ENCODE data around the gene GRAP2.
"Not testable (repeated sequence)": the region's sequence is repeated elsewhere in the genome, so short reads cannot be mapped to it uniquely, and the experiment has no call there.

GRAP2 gene

GRCh38 chr22:39897841-39898240 lies 3.0 kb upstream of the GRAP2 start:
- DNase-seq (ENCODE audit: low read depth), result no peak

GRCh38 chr22:39898997-39899396 lies 1.9 kb upstream of the GRAP2 start:
- DNase-seq (ENCODE audit: low read depth), result no peak

- no peak for DNase-seq (ENCODE audit: low read depth)
These were observed 772 bp downstream of the GRAP2 start for GRCh38 chr22:39901565-39902146.

GRCh38 chr22:39904024-39904423 lies 3.1 kb downstream of the GRAP2 start:
- not testable (repeated sequence) for DNase-seq (ENCODE audit: low read depth)

- no peak for DNase-seq (ENCODE audit: low read depth)
These were observed 4.0 kb downstream of the GRAP2 start for GRCh38 chr22:39904862-39905261.

GRCh38 chr22:39905687-39906086 lies 4.8 kb downstream of the GRAP2 start:
- no peak for DNase-seq (ENCODE audit: low read depth)

GRCh38 chr22:39906207-39906606 lies 5.3 kb downstream of the GRAP2 start:
- no peak for DNase-seq (ENCODE audit: low read depth)

- no peak for DNase-seq (ENCODE audit: low read depth)
These were observed 6.2 kb downstream of the GRAP2 start for GRCh38 chr22:39907047-39907446.

- no peak for DNase-seq (ENCODE audit: low read depth)
These were observed 6.8 kb downstream of the GRAP2 start for GRCh38 chr22:39907605-39908097.

GRCh38 chr22:39908136-39908535 lies 7.3 kb downstream of the GRAP2 start:
- no peak for DNase-seq (ENCODE audit: low read depth)

GRCh38 chr22:39908737-39909136 lies 7.9 kb downstream of the GRAP2 start:
- no peak for DNase-seq (ENCODE audit: low read depth)

GRCh38 chr22:39910876-39911613 lies 10.2 kb downstream of the GRAP2 start:
- no peak for DNase-seq (ENCODE audit: low read depth)

- DNase-seq (ENCODE audit: low read depth), result no peak
These were observed 12.4 kb downstream of the GRAP2 start for GRCh38 chr22:39913321-39913720.

- no peak for DNase-seq (ENCODE audit: low read depth)
These were observed 13.0 kb downstream of the GRAP2 start for GRCh38 chr22:39913886-39914285.

- DNase-seq (ENCODE audit: low read depth), result no peak
These were observed 13.7 kb downstream of the GRAP2 start for GRCh38 chr22:39914584-39914983.

GRCh38 chr22:39915295-39915726 lies 14.4 kb downstream of the GRAP2 start:
- DNase-seq (ENCODE audit: low read depth), result no peak

- DNase-seq (ENCODE audit: low read depth), result no peak
These were observed 15.6 kb downstream of the GRAP2 start for GRCh38 chr22:39916496-39916895.

GRCh38 chr22:39917197-39917643 lies 16.3 kb downstream of the GRAP2 start:
- no peak for DNase-seq (ENCODE audit: low read depth)

- DNase-seq (ENCODE audit: low read depth), result no peak
These were observed 17.1 kb downstream of the GRAP2 start for GRCh38 chr22:39917776-39918495.

GRCh38 chr22:39920134-39920743 lies 19.4 kb downstream of the GRAP2 start:
- peak; percentile 67 for DNase-seq (ENCODE audit: low read depth)

GRCh38 chr22:39923696-39924095 lies 22.8 kb downstream of the GRAP2 start:
- no peak for DNase-seq (ENCODE audit: low read depth)

- DNase-seq (ENCODE audit: low read depth), result no peak
These were observed 23.4 kb downstream of the GRAP2 start for GRCh38 chr22:39924286-39924685.

All from activated T-cell treated with anti-CD3 and anti-CD28 coated beads for 24 hours (primary cell).